Raji (cell line): ENCODE measurements around the gene FAM227A.

Experiments
- POLR2A ChIP-seq: IDR thresholded peaks from 2 replicates; pipeline ENCODE4 v1.6.1; 2011; ENCODE audit warnings: low read depth, low read length, control low read depth; ENCODE audit not compliant: insufficient read depth

Gene FAM227A

GRCh38 chr22:38656256-38657044 lies at the start of gene FAM227A, which contains the start of gene CBY1:
Gene FAM227A (minus strand): TSS chr22:38656392. CDS start chr22:38650168, 6,224 bp downstream.
Gene CBY1 (plus strand): TSS chr22:38656638. CDS start chr22:38668055, 11,417 bp downstream.
- TF ChIP-seq POLR2A, result peak; percentile 65

DNA sequence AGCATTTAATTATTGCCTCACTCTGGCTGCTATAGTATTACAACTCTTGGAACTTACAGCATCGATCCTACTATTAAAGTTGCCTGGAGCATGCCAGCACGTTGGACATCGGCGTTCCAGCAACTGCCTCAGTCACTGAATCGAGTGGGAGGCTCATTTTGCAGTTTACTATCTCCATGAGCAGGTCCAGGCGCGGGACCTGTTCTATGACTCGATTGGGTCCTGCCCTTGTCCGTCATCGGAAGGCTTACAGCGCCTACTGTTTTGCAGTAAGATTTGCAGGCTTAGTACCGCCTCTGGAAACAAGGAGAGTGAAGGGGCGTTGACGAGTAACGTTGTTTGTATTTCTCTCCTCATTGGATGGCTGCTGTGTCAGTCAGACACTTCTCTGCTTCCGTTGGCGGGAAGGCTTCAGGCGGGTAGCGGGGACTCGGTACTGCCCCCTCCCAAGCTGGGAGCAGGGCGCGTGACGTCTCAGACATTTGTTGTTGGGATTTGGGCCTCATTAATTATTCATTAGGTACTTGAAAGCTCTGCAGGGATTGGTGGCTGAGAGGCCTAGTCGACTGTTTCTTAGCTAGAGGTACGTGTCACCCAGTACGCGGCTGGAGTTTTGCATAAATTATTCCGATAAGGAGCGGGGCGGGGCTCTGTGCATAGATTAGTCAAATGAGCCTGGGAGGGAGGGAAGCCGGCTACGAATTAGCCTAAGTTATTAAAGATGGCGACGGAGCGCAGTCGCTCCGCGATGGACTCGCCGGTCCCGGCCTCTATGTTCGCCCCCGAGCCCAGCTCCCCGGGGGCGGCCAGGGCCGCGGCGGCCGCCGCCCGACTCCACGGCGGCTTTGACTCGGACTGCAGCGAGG lies 49.3 kb upstream of the FAM227A start, which contains the start of gene GTPBP1:
GTPBP1 (plus strand) TSS at position 710 of the 866 bp plus-strand sequence; CDS start at position 722, 12 bp downstream.
- TF ChIP-seq POLR2A, result peak; percentile 90

DNA sequence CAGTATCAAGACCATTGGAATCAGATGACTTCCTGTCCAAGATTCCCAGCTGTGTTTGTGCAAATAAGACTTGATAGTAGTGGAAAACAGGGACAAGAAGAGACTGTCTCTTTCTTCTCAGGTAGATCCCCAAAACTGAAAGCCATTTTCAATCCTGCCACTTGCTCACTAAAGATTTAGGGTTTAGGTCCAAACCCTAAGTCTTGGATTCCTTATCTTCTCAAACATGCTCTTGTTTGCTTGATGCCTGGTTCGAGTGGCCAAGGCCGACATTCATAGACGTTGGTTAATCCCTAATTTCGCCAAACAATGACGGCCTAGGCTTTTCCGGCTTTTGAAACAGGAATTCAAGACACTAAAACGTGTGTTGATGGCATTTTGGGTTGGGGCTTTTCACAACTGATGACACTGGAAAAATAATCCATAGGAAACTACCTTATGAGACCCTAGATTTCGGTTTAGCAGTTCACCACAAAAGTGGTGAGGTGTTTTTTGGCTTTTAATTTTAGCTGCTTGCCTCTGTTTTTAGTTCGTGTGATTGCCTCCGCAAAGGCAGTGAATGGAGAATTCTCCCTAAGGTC lies 48.6 kb upstream of the FAM227A start:
- no peak for TF ChIP-seq POLR2A

DNA sequence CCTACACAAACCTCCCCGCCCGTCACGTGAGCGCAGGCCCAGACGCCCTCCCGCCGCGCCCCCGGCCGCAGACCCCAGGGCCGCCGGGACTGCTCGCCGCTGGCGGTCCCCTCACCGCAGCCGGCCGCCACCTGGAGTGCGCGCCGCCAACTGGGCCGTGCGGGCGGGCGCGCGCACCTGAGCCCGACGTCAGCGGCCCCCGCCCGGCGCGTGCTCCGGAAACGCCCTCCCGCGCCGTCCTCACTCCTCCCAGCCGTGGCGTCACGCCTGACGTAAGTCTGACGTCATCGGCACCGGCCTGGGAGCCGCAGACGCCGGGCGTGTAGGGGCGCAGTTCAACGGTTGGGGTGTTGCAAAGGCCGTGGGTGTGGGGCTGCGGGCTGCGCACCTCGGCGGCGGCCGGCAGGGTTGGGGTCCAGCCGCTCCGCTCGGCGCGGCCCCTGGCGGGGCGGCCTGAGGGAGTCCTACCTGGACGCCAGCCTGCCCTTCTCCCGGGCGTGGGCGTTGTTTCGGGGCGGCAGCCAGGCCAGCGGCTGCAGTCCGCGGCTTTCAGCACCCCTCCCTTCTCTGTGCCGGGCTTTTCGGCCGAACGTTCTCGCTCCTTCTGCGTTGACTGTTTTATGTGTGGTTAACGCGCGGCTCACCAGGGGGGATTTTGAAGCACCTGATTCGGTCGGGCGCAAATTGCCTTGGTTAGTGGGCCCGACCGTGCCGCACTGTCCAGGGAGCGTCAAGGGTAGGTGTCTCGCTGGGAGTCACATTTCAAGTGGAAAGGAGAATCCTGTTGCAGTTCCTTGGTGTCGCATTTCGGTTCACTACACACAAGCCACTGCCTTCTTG lies 44.8 kb upstream of the FAM227A start, which contains the start of gene JOSD1:
JOSD1 (minus strand) TSS at position 155 of the 840 bp plus-strand sequence. CDS start 956 bp downstream, outside the sequence.
- TF ChIP-seq POLR2A, result peak; percentile 90

GRCh38 chr22:38700270-38700788 lies 44.1 kb upstream of the FAM227A start:
- TF ChIP-seq POLR2A, result no peak

DNA sequence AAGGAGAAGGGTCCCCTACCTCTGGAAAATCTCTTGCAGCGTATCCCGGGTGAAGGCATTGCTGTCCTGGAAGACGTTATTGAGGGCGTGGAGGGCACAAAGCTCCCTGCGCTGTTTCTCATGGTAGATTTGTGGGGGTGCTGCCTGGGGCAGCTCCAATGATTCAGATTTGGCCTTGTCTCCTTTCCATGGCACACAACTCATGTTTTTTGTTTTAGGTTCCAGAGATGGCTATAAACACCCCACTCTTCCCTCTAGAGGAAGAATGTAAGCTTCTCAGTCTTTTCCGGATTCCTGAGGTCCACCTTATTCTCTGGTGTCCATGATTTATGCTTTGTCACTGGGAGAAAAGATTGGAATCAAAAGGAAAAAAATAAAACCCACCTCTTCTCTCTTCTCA lies 43.6 kb upstream of the FAM227A start:
- TF ChIP-seq POLR2A, result no peak

DNA sequence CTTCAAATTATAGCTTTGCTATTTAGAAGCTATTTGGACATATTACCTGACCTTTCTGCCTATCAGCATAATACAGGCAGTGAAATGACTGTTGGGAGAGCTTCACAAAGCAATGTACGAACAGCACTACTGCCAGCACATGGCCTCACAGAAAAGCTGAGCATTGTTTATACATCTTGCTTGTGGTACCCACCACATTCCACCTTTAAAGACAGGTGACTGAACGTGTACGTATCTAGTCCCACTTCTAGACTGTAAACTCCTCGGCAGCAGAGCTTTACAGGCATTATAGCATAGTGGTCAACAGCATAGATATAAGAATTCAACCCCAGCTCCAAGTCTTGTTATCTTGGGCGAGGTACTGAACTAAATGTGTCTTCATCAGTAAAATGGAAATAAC lies 43.0 kb upstream of the FAM227A start:
- no peak for TF ChIP-seq POLR2A

- no peak for TF ChIP-seq POLR2A
Observed at GRCh38 chr22:38698407-38699094, 42.4 kb upstream of the FAM227A start.

DNA sequence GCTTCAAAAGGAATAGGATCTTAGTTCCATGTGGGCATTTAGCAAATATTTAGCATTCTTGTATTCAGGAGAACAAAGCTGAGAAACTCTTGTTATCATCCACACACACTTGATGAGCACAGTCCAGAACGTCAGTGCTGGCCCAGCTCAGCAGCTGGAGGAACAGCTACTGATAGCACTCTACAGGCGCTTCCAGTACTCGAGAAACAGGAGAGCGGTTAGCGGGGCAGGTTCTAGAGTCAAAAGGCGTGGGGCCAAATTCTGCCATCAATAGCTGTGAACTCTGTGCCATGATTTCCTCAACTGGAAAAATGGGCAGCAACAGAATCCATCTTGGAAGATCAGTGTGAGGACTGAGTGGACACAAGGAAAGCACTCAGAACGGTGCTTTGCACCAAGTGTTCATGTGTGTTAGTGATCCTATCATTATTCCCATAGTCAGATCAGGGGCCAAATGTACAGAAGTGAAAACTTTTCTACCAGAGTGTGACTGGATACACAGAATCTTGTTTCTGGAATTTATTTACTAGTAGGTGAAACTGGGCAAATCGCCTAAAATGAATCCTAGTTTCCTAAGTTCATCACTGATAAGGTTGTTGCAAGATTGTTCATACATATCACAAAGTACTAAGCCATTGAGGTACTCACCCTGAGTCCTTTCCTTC lies 41.4 kb upstream of the FAM227A start:
- no peak for TF ChIP-seq POLR2A

- TF ChIP-seq POLR2A, result no peak
Observed at GRCh38 chr22:38696606-38697424, 40.6 kb upstream of the FAM227A start.

DNA sequence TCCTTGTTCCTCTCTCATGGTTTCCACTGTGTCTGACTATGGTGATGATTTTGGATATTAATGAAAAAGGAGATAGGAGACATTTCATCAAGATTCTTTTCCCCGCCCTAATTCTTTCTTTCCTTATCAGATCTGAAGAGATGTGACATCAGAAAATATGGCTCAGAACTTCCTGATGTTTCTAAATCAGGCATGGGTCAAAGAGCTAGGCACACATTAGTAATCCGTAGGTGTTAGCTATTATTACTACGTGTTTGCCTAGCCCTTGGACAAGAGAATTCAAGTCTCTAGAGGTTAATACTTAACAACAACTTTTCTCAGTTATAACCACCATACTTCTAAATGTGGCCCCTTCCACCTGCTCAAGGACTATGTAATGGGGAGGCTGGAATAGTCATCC lies 38.7 kb upstream of the FAM227A start:
- no peak for TF ChIP-seq POLR2A

DNA sequence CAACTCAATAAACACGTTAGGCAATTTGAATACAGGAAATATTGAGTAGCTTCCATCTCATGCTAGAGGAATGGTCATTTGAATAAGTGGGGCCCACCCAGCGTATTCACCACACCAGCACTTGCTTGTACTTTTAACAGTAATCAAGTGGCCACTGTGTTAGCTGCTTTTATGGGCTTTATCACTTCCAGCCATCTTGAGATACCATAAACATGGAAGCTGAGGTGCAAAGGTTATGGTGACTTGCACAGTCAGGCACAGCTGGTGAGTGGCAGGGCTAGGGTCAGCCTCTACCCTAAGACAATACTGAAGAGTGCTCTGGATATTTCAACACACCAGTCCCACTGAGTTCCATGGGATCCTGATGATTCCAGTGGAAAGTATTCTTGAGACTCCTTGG lies 37.9 kb upstream of the FAM227A start:
- TF ChIP-seq POLR2A, result no peak
